Skeletal muscle tissue (tissue), 4 donors: Measurements from ENCODE around the gene NDUFV1. TPM values are rescaled to one million over a fixed set of nuclear protein-coding genes. Genes with fewer than 3 reads are reported as not detected.

Source experiments
- H3K27ac ChIP-seq: one replicate; pipeline ENCODE4 v1.7.0; 2013; ENCODE audit warnings: mild to moderate bottlenecking, low read depth, low read length, inconsistent platforms
- H3K27me3 ChIP-seq, 3 donors: one replicate each; pipeline ENCODE4 v1.7.0; 2013; ENCODE audit warnings: low read length in 3 of 3; ENCODE audit not compliant: control insufficient read depth in 3 of 3, insufficient read depth in 3 of 3
- H3K36me3 ChIP-seq, 3 donors: one replicate each; pipeline ENCODE4 v1.7.0; 2013; ENCODE audit warnings: low read length in 3 of 3; ENCODE audit not compliant: control insufficient read depth in 3 of 3, insufficient read depth in 3 of 3
- H3K4me1 ChIP-seq, 3 donors: one replicate each; pipeline ENCODE4 v1.7.0; 2013; ENCODE audit warnings: low read length in 3 of 3, mild to moderate bottlenecking in 3 of 3; ENCODE audit not compliant: control insufficient read depth in 3 of 3, insufficient read depth in 3 of 3
- H3K4me3 ChIP-seq, 3 donors: one replicate each; pipeline ENCODE4 v1.7.0; 2013; ENCODE audit warnings: low read length in 3 of 3
- H3K9ac ChIP-seq, 3 donors: one replicate each; pipeline ENCODE4 v1.7.0; 2013; ENCODE audit warnings: low read length in 3 of 3, mild to moderate bottlenecking in 3 of 3, moderate library complexity in 2 of 3, low read depth in 1 of 3
- H3K9me3 ChIP-seq, 3 donors: one replicate each; pipeline ENCODE4 v1.7.0; 2013; ENCODE audit warnings: low read length in 3 of 3; ENCODE audit not compliant: control insufficient read depth in 3 of 3
- total RNA-seq: library from RNA; depleted of rRNA; stranded (reverse); fragments of >200 nt; gene quantifications from one replicate; pipeline ENCODE4 v1.2.3, GENCODE V29; 2014
- donor health status: Osteomylitis.

Gene NDUFV1
- total RNA-seq, 1 donor from 2014 or later, result 178 TPM

DNA sequence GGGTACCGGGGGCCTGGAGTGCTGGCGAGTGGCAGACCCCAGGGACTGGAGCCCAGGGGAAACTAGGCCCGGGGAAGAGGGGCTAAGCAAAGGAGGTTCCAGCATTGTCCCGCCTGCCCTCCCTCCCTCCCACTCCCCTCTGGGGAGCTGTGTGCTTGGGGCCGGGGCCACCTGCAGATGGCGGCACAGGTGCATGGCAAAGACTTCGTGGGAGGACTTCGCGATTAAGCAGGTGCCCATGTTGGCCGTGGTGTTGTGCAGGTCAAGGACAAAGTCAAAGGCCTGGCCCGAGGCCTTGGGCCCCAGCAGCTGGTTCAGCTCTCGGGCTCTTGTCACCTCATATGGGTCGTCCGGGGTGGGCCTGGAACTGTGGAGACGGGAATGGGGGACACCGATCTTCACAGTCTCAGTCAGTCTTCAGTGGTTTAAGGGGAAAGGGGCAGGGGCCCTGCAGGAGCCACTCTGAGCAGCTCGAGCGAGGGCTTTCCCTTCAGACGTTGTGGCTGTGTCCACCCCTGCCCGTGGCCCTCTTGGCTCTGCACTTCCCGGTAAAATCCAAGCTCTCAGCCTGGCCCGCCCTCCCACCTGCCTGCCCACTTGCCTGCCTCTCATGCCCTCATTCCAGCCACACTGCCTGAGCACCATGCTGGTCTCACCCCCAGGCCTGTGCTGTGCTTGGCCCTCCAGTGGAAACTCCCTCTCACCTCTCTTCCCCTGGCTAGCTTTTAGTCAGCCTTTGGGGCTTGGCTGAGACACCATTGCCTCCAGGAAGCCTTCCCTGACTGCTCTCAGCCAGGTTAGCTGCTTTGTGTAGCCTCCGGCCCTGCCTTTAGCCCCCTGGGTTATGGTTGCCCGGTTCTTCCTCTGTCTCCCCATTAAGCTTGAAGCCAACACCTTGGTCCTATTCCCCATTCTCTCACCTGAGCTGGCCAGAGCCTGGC lies 39.1 kb downstream of the NDUFV1 start:
- Histone ChIP-seq H3K4me3 (no peak overlapping the region), H3K4me1 (peaks cover 0 to 14% (median 4%) of the 10 kb centered on the region in 3 donors), H3K27ac (no peak overlapping the region), H3K9ac (no peak overlapping the region), H3K9me3 (no peaks in the 10 kb centered on the region), H3K36me3 (no peaks in the 10 kb centered on the region), H3K27me3 (peaks cover 32 to 47% (median 47%) of the 10 kb centered on the region in 3 donors)

DNA sequence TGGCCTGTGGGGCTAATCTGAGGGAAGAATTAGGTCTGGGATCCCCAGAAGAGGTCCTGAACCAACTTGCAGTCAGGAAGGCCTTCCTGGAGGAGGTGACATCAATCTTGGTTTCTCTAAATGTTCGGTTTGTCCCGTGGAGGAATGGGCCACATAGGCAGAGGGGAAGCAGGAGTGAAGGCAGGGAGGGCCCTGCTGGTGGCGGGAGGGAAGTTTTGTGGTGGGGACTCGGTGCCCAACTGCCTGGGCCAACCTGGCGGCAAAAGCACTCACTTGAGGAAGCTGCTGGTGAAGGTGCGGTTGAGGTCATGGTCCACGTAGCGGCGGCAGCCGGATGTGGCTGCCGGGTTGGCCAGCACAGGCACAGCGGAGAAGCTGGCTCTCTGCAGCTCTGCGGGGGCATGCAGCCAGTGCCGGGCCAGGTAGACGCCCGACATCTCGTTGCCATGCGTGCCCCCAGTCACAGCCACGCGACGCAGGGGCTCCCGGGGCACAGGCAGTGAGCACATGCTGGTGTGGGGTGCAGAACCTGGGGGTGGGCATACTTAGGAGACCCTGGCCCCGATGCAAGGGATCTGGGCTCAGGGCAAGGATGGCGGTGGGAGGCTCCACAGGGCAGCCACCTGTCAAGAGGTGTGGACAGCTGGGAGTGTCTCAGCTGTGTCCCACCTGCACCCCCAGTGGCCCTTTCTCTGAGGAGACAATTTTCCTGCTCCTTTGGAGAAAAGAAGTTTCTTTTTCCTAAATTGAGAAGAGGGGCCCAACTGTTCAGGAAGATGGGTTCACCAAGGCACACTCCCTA lies 40.0 kb downstream of the NDUFV1 start:
- H3K4me3 ChIP-seq, result no peak overlapping the region

DNA sequence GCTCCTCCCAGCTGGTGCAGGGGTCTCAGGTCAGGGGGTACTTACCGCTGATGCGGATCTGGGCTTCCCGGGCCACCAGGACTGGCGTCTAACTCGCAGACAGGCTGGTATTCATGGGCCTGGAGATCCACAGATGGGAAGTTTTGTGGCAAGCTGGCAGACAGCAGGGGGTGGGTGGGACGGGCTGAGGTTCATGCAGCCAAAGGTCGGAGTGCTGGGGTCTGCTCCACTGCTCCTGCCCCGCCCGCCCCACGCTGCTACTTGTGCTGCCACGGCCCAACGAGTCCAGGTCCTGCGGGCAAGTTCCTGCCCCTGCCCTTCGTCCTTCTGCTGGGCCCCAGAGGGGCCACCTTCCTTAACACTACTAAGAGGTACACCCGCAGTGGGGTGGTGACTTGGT lies 40.7 kb downstream of the NDUFV1 start:
- Histone ChIP-seq H3K27ac (no peak overlapping the region), H3K4me3 (no peak overlapping the region), H3K9me3 (no peaks in the 10 kb centered on the region), H3K4me1 (peaks cover 0 to 14% (median 4%) of the 10 kb centered on the region in 3 donors), H3K27me3 (peaks cover 32 to 40% (median 38%) of the 10 kb centered on the region in 3 donors), H3K36me3 (no peaks in the 10 kb centered on the region), H3K9ac (no peak overlapping the region)

More for the DNA sequence above, 40.0 kb downstream of the NDUFV1 start:
- Histone ChIP-seq H3K36me3 (no peaks in the 10 kb centered on the region), H3K27me3 (peaks cover 32 to 42% (median 41%) of the 10 kb centered on the region in 3 donors), H3K4me1 (peaks cover 0 to 14% (median 4%) of the 10 kb centered on the region in 3 donors), H3K9me3 (no peaks in the 10 kb centered on the region), H3K27ac (no peak overlapping the region), H3K9ac (no peak overlapping the region)

DNA sequence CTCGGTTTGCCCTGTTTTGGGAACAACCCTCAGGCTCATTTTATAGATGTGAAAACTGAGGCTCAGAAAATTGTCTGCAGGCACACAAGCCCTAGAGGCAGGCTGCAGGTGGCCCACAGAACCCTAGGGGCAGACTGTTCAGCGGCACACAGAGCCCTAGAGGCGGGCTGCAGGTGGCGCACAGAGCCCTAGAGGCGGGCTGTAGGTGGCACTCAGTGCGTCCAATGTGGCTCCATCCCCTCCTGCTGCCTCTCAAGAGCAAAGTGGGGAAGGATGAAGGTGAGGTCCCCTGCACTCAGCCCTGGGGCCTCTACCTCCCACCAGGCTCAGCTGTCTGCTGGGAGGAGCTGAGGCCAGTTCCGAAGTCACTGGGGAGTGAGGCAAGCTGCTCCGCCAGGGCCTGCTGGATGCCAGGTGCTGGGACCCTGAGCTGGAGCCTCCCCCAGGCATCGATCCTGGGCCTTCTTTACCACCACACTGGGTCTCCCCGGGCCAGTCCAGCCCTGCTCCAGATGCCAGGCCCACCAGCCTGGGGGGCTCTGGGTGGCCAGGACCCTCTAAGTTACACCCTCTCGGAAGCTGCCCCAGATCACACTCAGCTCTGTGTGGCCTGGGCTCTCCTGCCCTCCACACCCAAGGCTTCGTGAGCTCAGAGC lies 41.5 kb downstream of the NDUFV1 start:
- no peak overlapping the region for H3K4me3 ChIP-seq
- H3K4me1 ChIP-seq, result peaks cover 0 to 14% (median 4%) of the 10 kb centered on the region in 3 donors
- no peak overlapping the region for H3K27ac ChIP-seq
- peaks cover 32 to 40% (median 38%) of the 10 kb centered on the region in 3 donors for H3K27me3 ChIP-seq
- H3K36me3 ChIP-seq, result no peaks in the 10 kb centered on the region
- H3K9me3 ChIP-seq, result no peaks in the 10 kb centered on the region
- no peak overlapping the region for H3K9ac ChIP-seq

DNA sequence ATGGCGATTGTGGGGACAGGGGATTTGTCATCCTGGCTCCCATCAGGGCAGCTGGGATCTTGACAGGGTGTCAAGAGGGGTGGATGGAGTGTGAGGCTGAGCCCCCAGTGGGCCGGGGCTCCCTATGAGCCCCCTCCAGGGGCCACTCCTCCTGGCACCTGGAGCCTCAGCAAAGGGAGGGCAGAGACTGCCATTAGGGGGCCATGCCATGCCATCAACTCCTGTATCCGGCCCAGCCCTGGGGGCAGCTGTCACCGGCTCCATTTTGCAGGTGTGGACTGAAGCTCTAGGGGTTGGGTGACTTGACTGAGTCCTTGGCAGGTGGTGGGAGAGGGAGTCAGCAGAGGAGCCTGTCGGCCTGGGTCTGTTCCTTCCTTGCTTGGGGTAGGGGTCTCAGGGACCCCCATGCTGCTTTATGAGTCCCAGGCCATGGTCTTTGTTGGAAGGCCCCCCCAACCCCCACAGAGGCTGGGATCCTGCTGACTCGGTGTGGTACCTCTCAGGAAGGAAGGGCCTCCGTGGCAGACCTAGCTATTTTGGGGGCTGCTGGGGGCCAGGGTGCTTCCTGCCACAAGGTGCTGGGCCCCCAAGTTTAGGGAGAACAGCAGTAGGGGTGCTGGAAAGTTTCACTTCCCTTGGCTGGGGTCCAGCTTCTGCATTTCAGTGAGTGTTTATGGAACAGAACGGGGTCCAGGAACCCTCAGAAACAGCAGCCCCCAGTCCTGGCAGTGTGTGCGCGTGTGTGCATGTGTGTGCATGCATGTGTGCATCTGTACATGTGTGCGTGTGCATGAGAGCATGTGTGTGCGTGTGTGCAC lies 42.3 kb downstream of the NDUFV1 start:
- no peaks in the 10 kb centered on the region for H3K9me3 ChIP-seq
- no peak overlapping the region for H3K9ac ChIP-seq
- H3K27me3 ChIP-seq, result peaks cover 32 to 40% (median 38%) of the 10 kb centered on the region in 3 donors
- H3K36me3 ChIP-seq, result no peaks in the 10 kb centered on the region
- peaks cover 0 to 14% (median 4%) of the 10 kb centered on the region in 3 donors for H3K4me1 ChIP-seq
- H3K4me3 ChIP-seq, result no peak overlapping the region
- no peak overlapping the region for H3K27ac ChIP-seq

DNA sequence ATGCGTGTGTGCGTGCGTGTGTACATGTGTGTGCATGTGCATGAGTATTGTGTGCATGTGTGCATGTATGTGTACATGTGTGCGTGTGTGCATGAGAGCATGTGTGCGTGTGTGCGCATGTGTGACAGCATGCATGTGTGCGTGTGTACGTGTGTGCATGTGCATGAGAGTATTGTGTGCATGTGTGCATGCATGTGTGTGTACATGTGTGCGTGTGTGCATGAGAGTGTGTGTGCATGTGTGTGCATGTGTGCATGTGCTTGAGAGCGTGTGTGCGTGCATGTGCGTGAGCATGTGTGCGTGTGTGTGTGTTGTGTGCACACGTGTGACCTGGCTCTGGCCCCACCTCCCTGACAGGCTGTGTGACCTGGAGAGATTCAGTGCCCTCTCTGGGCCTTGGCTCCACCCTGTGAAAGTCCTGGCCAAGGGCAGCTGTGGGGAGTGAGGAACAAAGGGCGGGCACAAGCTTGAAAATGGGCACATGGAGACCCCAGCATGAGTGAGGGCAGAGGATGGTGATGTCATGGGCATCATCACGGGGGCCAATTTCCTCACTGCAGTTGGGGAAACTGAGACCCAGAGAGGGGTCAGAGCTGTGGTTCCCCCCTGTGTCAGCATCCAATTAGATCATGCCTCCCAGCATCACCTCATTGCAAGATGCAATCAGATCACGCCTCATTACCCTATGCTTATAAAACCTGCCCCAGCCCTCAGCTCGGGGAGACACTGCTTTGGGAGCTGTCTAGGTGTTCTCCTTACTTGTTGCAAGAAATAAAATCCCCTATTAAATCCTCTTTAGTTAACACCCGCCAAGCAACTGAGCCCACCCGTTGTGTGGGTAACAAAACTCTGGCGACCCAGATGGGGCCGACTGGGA lies 43.1 kb downstream of the NDUFV1 start:
- H3K27me3 ChIP-seq, result peaks cover 32 to 40% (median 38%) of the 10 kb centered on the region in 3 donors
- peak overlapping the region in 1 of 3 donors; percentile 50 for H3K9ac ChIP-seq
- H3K9me3 ChIP-seq, result no peaks in the 10 kb centered on the region
- peak overlapping the region in 2 of 3 donors; percentile 64 to 67 for H3K4me3 ChIP-seq
- H3K36me3 ChIP-seq, result no peaks in the 10 kb centered on the region
- H3K4me1 ChIP-seq, result peaks cover 0 to 14% (median 4%) of the 10 kb centered on the region in 3 donors
- H3K27ac ChIP-seq, result no peak overlapping the region

DNA sequence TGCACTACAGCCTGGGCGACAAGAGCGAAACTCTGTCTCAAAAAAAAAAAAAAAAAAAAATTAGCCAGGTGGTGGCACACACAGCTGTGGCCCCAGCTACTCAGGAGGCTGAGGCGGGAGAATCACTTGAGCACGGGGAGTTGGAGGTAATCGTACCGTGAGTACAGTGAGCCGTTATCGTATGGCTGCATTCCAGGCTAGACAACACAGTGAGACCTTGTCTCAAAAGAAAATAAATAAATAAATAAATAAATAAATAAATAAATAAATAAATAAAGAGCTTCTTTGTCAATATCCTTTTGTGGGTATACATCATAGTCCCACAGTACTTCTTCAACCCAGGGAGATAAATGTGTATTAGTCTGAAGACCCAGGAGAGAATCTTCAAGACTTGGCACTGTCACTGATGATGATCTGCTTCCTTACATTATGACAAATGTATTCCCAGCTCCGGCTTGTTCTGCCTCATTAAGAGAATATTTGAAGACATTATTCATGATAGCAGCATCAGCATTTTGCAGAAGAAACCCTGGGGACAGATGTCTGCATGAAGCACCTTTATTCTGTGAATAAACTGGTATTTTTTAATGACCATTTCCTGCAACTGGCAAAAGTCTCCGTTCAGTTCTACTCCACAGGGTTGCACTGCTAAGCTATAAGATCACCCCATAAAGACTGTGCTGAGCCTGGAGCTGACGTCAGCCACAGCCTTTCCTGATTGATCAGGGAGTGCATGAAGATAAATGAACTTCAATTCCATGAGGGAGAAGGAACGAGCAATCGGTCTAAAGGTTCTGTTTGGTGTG lies 45.4 kb downstream of the NDUFV1 start:
- Histone ChIP-seq H3K4me1 (peaks cover 0 to 14% (median 4%) of the 10 kb centered on the region in 3 donors), H3K4me3 (no peak overlapping the region), H3K27me3 (peaks cover 25 to 28% (median 27%) of the 10 kb centered on the region in 3 donors)

More for the DNA sequence above, 45.4 kb downstream of the NDUFV1 start:
- Histone ChIP-seq H3K27ac (no peak overlapping the region), H3K9me3 (no peaks in the 10 kb centered on the region), H3K36me3 (no peaks in the 10 kb centered on the region), H3K9ac (no peak overlapping the region)
